Measurements from ENCODE around the gene SFRP2. TPM values are rescaled to one million over a fixed set of nuclear protein-coding genes. Genes with fewer than 3 reads are reported as not detected.

SFRP2 gene
- total and polyA plus RNA-seq, 2 donors (not counting 1 experiment from before 2014, with no cell fraction given): under 0.01 TPM; not detected in 1

GRCh38 chr4:153804722-153805121 is 15.8 kb upstream of the SFRP2 start:
- Histone ChIP-seq H2AFZ (ENCODE audit: low read length) (no peak overlapping the region), H3K27ac (ENCODE audit: insufficient read depth, low read length) (no peak overlapping the region), H3K4me1 (ENCODE audit: control insufficient read depth, extremely low read depth, insufficient read depth, low read length) (no peaks in the 10 kb centered on the region), H3K9ac (ENCODE audit: insufficient read depth, low read length) (no peak overlapping the region), H3K36me3 (ENCODE audit: control insufficient read depth, insufficient read depth, low read length) (no peaks in the 10 kb centered on the region), H3K4me3 (replicated peaks in 1 of 4; ENCODE audit: control extremely low read depth in 1 of 4, insufficient read depth in 1 of 4, low read depth in 3 of 4, low read length in 4 of 4) (no peak overlapping the region), H4K20me1 (ENCODE audit: control insufficient read depth, extremely low read depth, insufficient read depth, low read length) (no peaks in the 10 kb centered on the region), H3K27me3 (ENCODE audit: control insufficient read depth, insufficient read depth, low read length) (no peaks in the 10 kb centered on the region), H3K4me2 (ENCODE audit: extremely low read depth, insufficient read depth, low read length) (no peak overlapping the region), H3K79me2 (ENCODE audit: control insufficient read depth, insufficient read depth, low read length) (no peaks in the 10 kb centered on the region), H3K9me3 (ENCODE audit: control insufficient read depth, insufficient read depth, low read depth, low read length) (no peaks in the 10 kb centered on the region)
- no peak for DNase-seq (ENCODE audit: low read depth in 2 of 2)
- TF ChIP-seq CTCF (conservative IDR thresholded peaks at IDR 0.05 in 1 of 2, IDR thresholded peaks at IDR 0.05 in 1 of 2; ENCODE audit: low read depth in 1 of 2, low read length in 2 of 2): no peak
- no peak for TF ChIP-seq EZH2 (IDR thresholded peaks at IDR 0.05; ENCODE audit: low read length, missing control alignments)

GRCh38 chr4:153799694-153800074 is 10.8 kb upstream of the SFRP2 start:
- DNase-seq (ENCODE audit: low read depth in 2 of 2): no peak
- Histone ChIP-seq H3K4me2 (ENCODE audit: extremely low read depth, insufficient read depth, low read length) (no peak overlapping the region), H3K27ac (ENCODE audit: insufficient read depth, low read length) (no peak overlapping the region), H3K79me2 (ENCODE audit: control insufficient read depth, insufficient read depth, low read length) (no peaks in the 10 kb centered on the region), H2AFZ (ENCODE audit: low read length) (no peak overlapping the region), H3K4me3 (replicated peaks in 1 of 4; ENCODE audit: control extremely low read depth in 1 of 4, insufficient read depth in 1 of 4, low read depth in 3 of 4, low read length in 4 of 4) (no peak overlapping the region), H4K20me1 (ENCODE audit: control insufficient read depth, extremely low read depth, insufficient read depth, low read length) (no peaks in the 10 kb centered on the region), H3K4me1 (ENCODE audit: control insufficient read depth, extremely low read depth, insufficient read depth, low read length) (no peaks in the 10 kb centered on the region), H3K27me3 (ENCODE audit: control insufficient read depth, insufficient read depth, low read length) (no peaks in the 10 kb centered on the region), H3K36me3 (ENCODE audit: control insufficient read depth, insufficient read depth, low read length) (no peaks in the 10 kb centered on the region), H3K9ac (ENCODE audit: insufficient read depth, low read length) (no peak overlapping the region), H3K9me3 (ENCODE audit: control insufficient read depth, insufficient read depth, low read depth, low read length) (no peaks in the 10 kb centered on the region)
- TF ChIP-seq CTCF (conservative IDR thresholded peaks at IDR 0.05 in 1 of 2, IDR thresholded peaks at IDR 0.05 in 1 of 2; ENCODE audit: low read depth in 1 of 2, low read length in 2 of 2) (no peak), EZH2 (IDR thresholded peaks at IDR 0.05; ENCODE audit: low read length, missing control alignments) (no peak)

GRCh38 chr4:153798901-153799693 is 10.2 kb upstream of the SFRP2 start:
- no peaks in the 10 kb centered on the region for H3K9me3 ChIP-seq (ENCODE audit: control insufficient read depth, insufficient read depth, low read depth, low read length)
- no peak overlapping the region for H3K9ac ChIP-seq (ENCODE audit: insufficient read depth, low read length)
- H3K4me3 ChIP-seq (replicated peaks in 1 of 4; ENCODE audit: control extremely low read depth in 1 of 4, insufficient read depth in 1 of 4, low read depth in 3 of 4, low read length in 4 of 4): no peak overlapping the region
- no peaks in the 10 kb centered on the region for H3K4me1 ChIP-seq (ENCODE audit: control insufficient read depth, extremely low read depth, insufficient read depth, low read length)
- H3K36me3 ChIP-seq (ENCODE audit: control insufficient read depth, insufficient read depth, low read length): no peaks in the 10 kb centered on the region
- TF ChIP-seq CTCF (conservative IDR thresholded peaks at IDR 0.05 in 1 of 2, IDR thresholded peaks at IDR 0.05 in 1 of 2; ENCODE audit: low read depth in 1 of 2, low read length in 2 of 2) (no peak), EZH2 (IDR thresholded peaks at IDR 0.05; ENCODE audit: low read length, missing control alignments) (no peak)
- no peak overlapping the region for H3K27ac ChIP-seq (ENCODE audit: insufficient read depth, low read length)
- no peak for DNase-seq (ENCODE audit: low read depth in 2 of 2)
- H3K79me2 ChIP-seq (ENCODE audit: control insufficient read depth, insufficient read depth, low read length): no peaks in the 10 kb centered on the region
- no peak overlapping the region for H3K4me2 ChIP-seq (ENCODE audit: extremely low read depth, insufficient read depth, low read length)
- H3K27me3 ChIP-seq (ENCODE audit: control insufficient read depth, insufficient read depth, low read length): no peaks in the 10 kb centered on the region
- H4K20me1 ChIP-seq (ENCODE audit: control insufficient read depth, extremely low read depth, insufficient read depth, low read length): no peaks in the 10 kb centered on the region
- H2AFZ ChIP-seq (ENCODE audit: low read length): no peak overlapping the region
